Thymus (tissue), 11 donors: ENCODE results near the gene FEM1B. TPM values are rescaled to one million over a fixed set of nuclear protein-coding genes. Genes with fewer than 3 reads are reported as not detected.

ENCODE experiments used
- DNase-seq, 9 donors: peaks; one replicate each; pipeline ENCODE4 v3.0.0-alpha.2; 2013; ENCODE audit warnings: low spot score in 9 of 9, low read depth in 6 of 9, missing footprints in 1 of 9
- H3K27ac ChIP-seq, 2 donors: one replicate each; pipeline ENCODE4 v1.5.1; 2013; ENCODE audit warnings: control low read depth in 1 of 2, low read depth in 1 of 2, low read length in 1 of 2, mild to moderate bottlenecking in 1 of 2, moderate library complexity in 1 of 2
- H3K27me3 ChIP-seq, 2 donors: one replicate each; pipeline ENCODE4 v1.5.1; 2013; ENCODE audit warnings: low read length in 1 of 2; ENCODE audit not compliant: control insufficient read depth in 2 of 2, insufficient read depth in 1 of 2
- H3K36me3 ChIP-seq, 2 donors: one replicate each; pipeline ENCODE4 v1.5.1; 2013; ENCODE audit warnings: low read length in 1 of 2, mild to moderate bottlenecking in 1 of 2, moderate library complexity in 1 of 2; ENCODE audit not compliant: control insufficient read depth in 2 of 2, insufficient read depth in 2 of 2
- H3K4me1 ChIP-seq, 2 donors: one replicate each; pipeline ENCODE4 v1.5.1; 2013; ENCODE audit warnings: low read length in 2 of 2; ENCODE audit not compliant: control insufficient read depth in 2 of 2, insufficient read depth in 2 of 2
- H3K4me3 ChIP-seq, 2 donors: one replicate each; pipeline ENCODE4 v1.5.1; 2013; ENCODE audit warnings: low read length in 2 of 2, control low read depth in 1 of 2, mild to moderate bottlenecking in 1 of 2
- H3K9me3 ChIP-seq, 2 donors: one replicate each; pipeline ENCODE4 v1.5.1; 2013; ENCODE audit warnings: low read length in 1 of 2, mild to moderate bottlenecking in 1 of 2; ENCODE audit not compliant: control insufficient read depth in 2 of 2, insufficient read depth in 1 of 2
- WGBS: extraction: QIAGEN DNeasy Blood & Tissue Kit; methylation state at CpG from one replicate; pipeline ENCODE4 v1.1.7; 2013; 5-methylcytosine and 5-hydroxymethylcytosine counted together
- polyA plus RNA-seq: library from polyadenylated mRNA; stranded (reverse); fragments of 200-250 nt; gene quantifications from one replicate; pipeline ENCODE4 v1.2.3, GENCODE V29; 2013
- total RNA-seq: library from RNA; stranded (reverse); fragments of 120-200 nt; gene quantifications from one replicate; pipeline ENCODE4 v1.2.4, GENCODE V29; 2013
- donor health status: healthy.

The FEM1B gene
- total and polyA plus RNA-seq, 2 donors, result 19.5 to 29.6 TPM

GRCh38 chr15:68309024-68309423 is 31.5 kb downstream of the FEM1B start:
- 95% methylated on average over 3 of the region's 3 CpGs for WGBS

GRCh38 chr15:68310178-68310803 is 32.7 kb downstream of the FEM1B start:
- Histone ChIP-seq H3K9me3 (no peaks in the 10 kb centered on the region), H3K27me3 (no peaks in the 10 kb centered on the region), H3K36me3 (no peaks in the 10 kb centered on the region), H3K27ac (no peak overlapping the region), H3K4me1 (peaks cover 3 to 16% of the 10 kb centered on the region in 2 donors), H3K4me3 (no peak overlapping the region)
- no peak for DNase-seq
- 80% methylated on average over 7 of the region's 7 CpGs for WGBS

More at GRCh38 chr15:68309024-68309423, 31.5 kb downstream of the FEM1B start:
- no peak for DNase-seq
- H3K9me3 ChIP-seq, result no peaks in the 10 kb centered on the region
- H3K27ac ChIP-seq, result no peak overlapping the region
- H3K4me3 ChIP-seq, result no peak overlapping the region
- peaks cover 3 to 18% of the 10 kb centered on the region in 2 donors for H3K4me1 ChIP-seq
- no peaks in the 10 kb centered on the region for H3K27me3 ChIP-seq
- no peaks in the 10 kb centered on the region for H3K36me3 ChIP-seq

- DNase-seq, result no peak
- WGBS, result 97% methylated on average over 22 of the region's 22 CpGs
- H3K36me3 ChIP-seq, result no peaks in the 10 kb centered on the region
- H3K4me1 ChIP-seq, result peaks cover 3 to 23% of the 10 kb centered on the region in 2 donors
- H3K27me3 ChIP-seq, result no peaks in the 10 kb centered on the region
- H3K27ac ChIP-seq, result no peak overlapping the region
- H3K4me3 ChIP-seq, result no peak overlapping the region
- H3K9me3 ChIP-seq, result no peaks in the 10 kb centered on the region
Measured at GRCh38 chr15:68310804-68311463, 33.4 kb downstream of the FEM1B start.

GRCh38 chr15:68311464-68311835 is 33.9 kb downstream of the FEM1B start:
- no peak overlapping the region for H3K4me3 ChIP-seq
- no peak for DNase-seq
- no peaks in the 10 kb centered on the region for H3K27me3 ChIP-seq
- H3K4me1 ChIP-seq, result peaks cover 1 to 24% of the 10 kb centered on the region in 2 donors
- H3K27ac ChIP-seq, result no peak overlapping the region
- WGBS, result 97% methylated on average over 3 of the region's 3 CpGs
- H3K9me3 ChIP-seq, result no peaks in the 10 kb centered on the region
- no peaks in the 10 kb centered on the region for H3K36me3 ChIP-seq

- no peak for DNase-seq
- H3K27me3 ChIP-seq, result no peaks in the 10 kb centered on the region
- peaks cover 0 to 21% of the 10 kb centered on the region in 2 donors for H3K4me1 ChIP-seq
- no peaks in the 10 kb centered on the region for H3K36me3 ChIP-seq
- H3K9me3 ChIP-seq, result no peaks in the 10 kb centered on the region
- no peak overlapping the region for H3K4me3 ChIP-seq
- 98% methylated on average over 3 of the region's 3 CpGs for WGBS
- no peak overlapping the region for H3K27ac ChIP-seq
Measured at GRCh38 chr15:68311859-68312557, 34.5 kb downstream of the FEM1B start.

- no peaks in the 10 kb centered on the region for H3K27me3 ChIP-seq
- WGBS, result 94% methylated on average over 18 of the region's 18 CpGs
- peaks cover 0 to 19% of the 10 kb centered on the region in 2 donors for H3K4me1 ChIP-seq
- H3K9me3 ChIP-seq, result no peaks in the 10 kb centered on the region
- H3K27ac ChIP-seq, result no peak overlapping the region
- no peaks in the 10 kb centered on the region for H3K36me3 ChIP-seq
- H3K4me3 ChIP-seq, result no peak overlapping the region
- no peak for DNase-seq
Measured at GRCh38 chr15:68312701-68313204, 35.2 kb downstream of the FEM1B start.

GRCh38 chr15:68313501-68314410 is 36.2 kb downstream of the FEM1B start:
- 91% methylated on average over 18 of the region's 18 CpGs for WGBS
- Histone ChIP-seq H3K4me1 (peaks cover 0 to 19% of the 10 kb centered on the region in 2 donors), H3K36me3 (no peaks in the 10 kb centered on the region), H3K4me3 (no peak overlapping the region), H3K27ac (no peak overlapping the region), H3K9me3 (no peaks in the 10 kb centered on the region), H3K27me3 (no peaks in the 10 kb centered on the region)
- DNase-seq, result no peak

GRCh38 chr15:68314563-68314962 is 37.0 kb downstream of the FEM1B start:
- DNase-seq, result no peak
- peaks cover 0 to 19% of the 10 kb centered on the region in 2 donors for H3K4me1 ChIP-seq
- no peaks in the 10 kb centered on the region for H3K36me3 ChIP-seq
- H3K9me3 ChIP-seq, result no peaks in the 10 kb centered on the region
- WGBS, result 98% methylated on average over 11 of the region's 11 CpGs
- H3K4me3 ChIP-seq, result no peak overlapping the region
- H3K27me3 ChIP-seq, result no peaks in the 10 kb centered on the region
- H3K27ac ChIP-seq, result no peak overlapping the region
